KMS-11 (cell line): Measurements from ENCODE around the gene SLC23A3.

ENCODE experiments used
- H2AFZ ChIP-seq: fragments of 200-600 bp; sonication (generic); 2 replicates; pipeline ENCODE4 v1.6.1; 2016; ENCODE audit warnings: antibody characterized with exemption, mixed run types, low read depth
- H3K27ac ChIP-seq: fragments of 200-600 bp; sonication (generic); 2 replicates; pipeline ENCODE4 v1.6.1; 2016; ENCODE audit warnings: mild to moderate bottlenecking, mixed run types
- H3K27me3 ChIP-seq: fragments of 200-600 bp; sonication (generic); 2 replicates; pipeline ENCODE4 v1.6.1; 2017; ENCODE audit warnings: mild to moderate bottlenecking, low read depth, mixed run types, moderate library complexity; ENCODE audit not compliant: insufficient read depth
- H3K36me3 ChIP-seq: fragments of 200-600 bp; sonication (generic); 2 replicates; pipeline ENCODE4 v1.6.1; 2017; ENCODE audit warnings: mild to moderate bottlenecking, mixed run types; ENCODE audit not compliant: insufficient read depth
- H3K4me1 ChIP-seq: fragments of 200-600 bp; sonication (generic); 2 replicates; pipeline ENCODE4 v1.6.1; 2016; ENCODE audit warnings: mild to moderate bottlenecking, low read depth, mixed run types; ENCODE audit not compliant: poor library complexity, severe bottlenecking
- H3K4me2 ChIP-seq: fragments of 200-600 bp; sonication (generic); 2 replicates; pipeline ENCODE4 v1.7.0; 2016; ENCODE audit warnings: mild to moderate bottlenecking, mixed run types
- H3K4me3 ChIP-seq: fragments of 200-600 bp; sonication (generic); IDR thresholded peaks from 2 replicates; pipeline ENCODE4 v1.6.1; 2017; ENCODE audit warnings: low read depth, low read length, mixed read lengths; ENCODE audit not compliant: insufficient read depth
- H3K79me2 ChIP-seq: fragments of 200-600 bp; sonication (generic); 2 replicates; pipeline ENCODE4 v1.6.1; 2016; ENCODE audit warnings: low read depth, mixed run types; ENCODE audit not compliant: insufficient read depth
- H3K9ac ChIP-seq: fragments of 200-600 bp; sonication (generic); 2 replicates; pipeline ENCODE4 v1.6.1; 2016; ENCODE audit warnings: mild to moderate bottlenecking, mixed run types
- H4K20me1 ChIP-seq: fragments of 200-600 bp; sonication (generic); 2 replicates; pipeline ENCODE4 v1.6.1; 2016; ENCODE audit warnings: mild to moderate bottlenecking, mixed run types; ENCODE audit not compliant: insufficient read depth
- TF ChIP-seq, protein P1 (sequence below): fragments of 200-600 bp; sonication (generic); conservative IDR thresholded peaks from 2 replicates; pipeline ENCODE4 v1.6.1; 2017; ENCODE audit warnings: low read depth, mild to moderate bottlenecking, antibody characterized with exemption, low read length, moderate library complexity, mixed read lengths

The SLC23A3 gene

DNA sequence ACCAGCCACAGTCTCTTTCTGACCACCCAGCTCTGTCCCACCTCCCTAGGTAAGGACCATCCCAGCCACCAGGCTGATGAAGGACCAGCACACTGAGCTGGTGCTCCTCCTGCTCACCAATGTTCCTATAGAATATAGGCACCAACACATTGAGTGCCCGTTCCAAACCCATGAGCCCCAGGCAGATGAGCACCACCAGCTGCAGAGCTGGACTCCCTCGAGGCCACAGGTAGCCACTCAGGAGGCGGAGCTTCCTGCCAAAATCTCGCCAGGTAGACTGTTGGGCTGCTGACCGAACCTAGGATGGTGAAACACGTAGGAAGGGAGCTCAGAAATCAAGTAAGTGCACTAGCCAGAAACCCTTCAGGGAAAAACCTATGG is 46.7 kb upstream of the SLC23A3 start:
- Histone ChIP-seq H3K27me3 (no peaks in the 10 kb centered on the region), H2AFZ (no peak overlapping the region), H3K27ac (no peak overlapping the region), H3K36me3 (no peaks in the 10 kb centered on the region), H3K79me2 (no peaks in the 10 kb centered on the region), H3K4me3 (no peak overlapping the region), H3K9ac (no peak overlapping the region), H3K4me1 (peaks cover 14% of the 10 kb centered on the region), H4K20me1 (no peaks in the 10 kb centered on the region), H3K4me2 (no peak overlapping the region)
- TF ChIP-seq, protein P1, sequence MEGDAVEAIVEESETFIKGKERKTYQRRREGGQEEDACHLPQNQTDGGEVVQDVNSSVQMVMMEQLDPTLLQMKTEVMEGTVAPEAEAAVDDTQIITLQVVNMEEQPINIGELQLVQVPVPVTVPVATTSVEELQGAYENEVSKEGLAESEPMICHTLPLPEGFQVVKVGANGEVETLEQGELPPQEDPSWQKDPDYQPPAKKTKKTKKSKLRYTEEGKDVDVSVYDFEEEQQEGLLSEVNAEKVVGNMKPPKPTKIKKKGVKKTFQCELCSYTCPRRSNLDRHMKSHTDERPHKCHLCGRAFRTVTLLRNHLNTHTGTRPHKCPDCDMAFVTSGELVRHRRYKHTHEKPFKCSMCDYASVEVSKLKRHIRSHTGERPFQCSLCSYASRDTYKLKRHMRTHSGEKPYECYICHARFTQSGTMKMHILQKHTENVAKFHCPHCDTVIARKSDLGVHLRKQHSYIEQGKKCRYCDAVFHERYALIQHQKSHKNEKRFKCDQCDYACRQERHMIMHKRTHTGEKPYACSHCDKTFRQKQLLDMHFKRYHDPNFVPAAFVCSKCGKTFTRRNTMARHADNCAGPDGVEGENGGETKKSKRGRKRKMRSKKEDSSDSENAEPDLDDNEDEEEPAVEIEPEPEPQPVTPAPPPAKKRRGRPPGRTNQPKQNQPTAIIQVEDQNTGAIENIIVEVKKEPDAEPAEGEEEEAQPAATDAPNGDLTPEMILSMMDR: no peak

DNA sequence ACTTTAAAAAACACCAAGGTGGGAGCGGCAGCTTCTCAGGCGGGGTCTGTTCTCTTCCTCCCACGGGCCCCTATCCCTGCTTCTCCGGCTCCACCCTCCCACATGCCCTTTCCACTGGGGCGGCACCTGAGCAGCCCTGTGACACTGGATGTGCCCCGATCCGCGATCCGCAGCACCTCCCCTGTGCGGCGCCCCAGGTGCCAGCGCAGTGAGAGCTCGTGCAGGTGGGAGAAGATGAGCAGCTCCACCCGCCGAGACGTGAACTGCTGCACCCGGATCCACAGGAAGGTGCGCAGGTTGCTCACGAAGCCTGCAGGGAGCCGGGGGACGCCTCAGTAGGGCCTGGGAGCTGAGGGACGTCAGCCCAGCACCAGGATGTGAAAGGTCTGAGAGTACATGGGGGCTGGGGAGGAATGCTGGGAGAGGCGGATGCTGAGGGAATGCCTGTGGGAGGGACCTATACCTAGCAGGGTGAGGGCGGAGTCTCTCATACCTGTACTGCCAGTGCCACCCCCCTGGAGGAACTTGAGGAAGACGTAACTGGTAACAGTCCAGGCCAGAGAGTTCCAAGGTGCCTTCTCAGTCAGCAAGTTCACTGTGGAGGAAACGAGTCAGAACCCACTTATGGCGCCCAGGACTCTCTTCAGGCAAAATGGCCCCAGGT is 46.2 kb upstream of the SLC23A3 start:
- Histone ChIP-seq H3K4me1 (peaks cover 14% of the 10 kb centered on the region), H3K4me2 (no peak overlapping the region), H3K36me3 (no peaks in the 10 kb centered on the region), H3K79me2 (no peaks in the 10 kb centered on the region), H4K20me1 (no peaks in the 10 kb centered on the region), H3K27ac (no peak overlapping the region), H2AFZ (no peak overlapping the region), H3K9ac (no peak overlapping the region), H3K4me3 (no peak overlapping the region), H3K27me3 (no peaks in the 10 kb centered on the region)
- TF ChIP-seq, protein P1: no peak

DNA sequence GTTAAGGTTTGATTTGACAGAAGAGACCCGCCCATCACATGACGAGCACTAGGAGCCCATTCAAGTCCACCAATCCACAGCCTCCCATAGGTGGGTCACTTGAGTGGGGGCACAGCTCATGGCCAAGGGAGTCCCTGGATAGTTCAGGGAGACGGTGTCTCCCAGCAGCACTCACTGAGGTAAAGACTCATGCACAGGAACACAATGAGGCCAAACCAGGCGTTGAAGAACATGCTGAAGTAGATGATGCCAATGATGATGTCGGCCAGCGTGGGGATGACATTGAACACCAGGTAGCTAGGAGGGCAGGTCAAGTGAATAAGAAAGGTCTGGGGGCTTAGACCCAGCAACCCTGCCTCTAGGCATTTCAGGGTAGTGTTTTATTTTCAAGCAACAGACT is 45.0 kb upstream of the SLC23A3 start:
- H3K4me3 ChIP-seq: no peak overlapping the region
- H4K20me1 ChIP-seq: no peaks in the 10 kb centered on the region
- no peaks in the 10 kb centered on the region for H3K36me3 ChIP-seq
- peaks cover 14% of the 10 kb centered on the region for H3K4me1 ChIP-seq
- TF ChIP-seq, protein P1: no peak
- no peak overlapping the region for H2AFZ ChIP-seq
- H3K9ac ChIP-seq: no peak overlapping the region
- H3K27me3 ChIP-seq: no peaks in the 10 kb centered on the region
- no peak overlapping the region for H3K27ac ChIP-seq
- no peak overlapping the region for H3K4me2 ChIP-seq
- no peaks in the 10 kb centered on the region for H3K79me2 ChIP-seq

GRCh38 chr2:219214141-219214540 is 44.3 kb upstream of the SLC23A3 start:
- no peaks in the 10 kb centered on the region for H3K36me3 ChIP-seq
- peaks cover 14% of the 10 kb centered on the region for H3K4me1 ChIP-seq

More at GRCh38 chr2:219214141-219214540, 44.3 kb upstream of the SLC23A3 start:
- no peaks in the 10 kb centered on the region for H4K20me1 ChIP-seq
- TF ChIP-seq, protein P1: no peak
- no peak overlapping the region for H2AFZ ChIP-seq
- H3K27me3 ChIP-seq: no peaks in the 10 kb centered on the region
- no peak overlapping the region for H3K27ac ChIP-seq
- no peak overlapping the region for H3K4me3 ChIP-seq
- H3K79me2 ChIP-seq: no peaks in the 10 kb centered on the region
- no peak overlapping the region for H3K9ac ChIP-seq
- H3K4me2 ChIP-seq: no peak overlapping the region
